Mammary epithelial cell (primary cell): ENCODE data around the gene ELOVL5.

Source experiments
- EZH2 ChIP-seq: IDR thresholded peaks from 2 replicates; pipeline ENCODE4 v1.6.1; 2012; ENCODE audit warnings: low read length, inconsistent platforms, borderline replicate concordance
- TF ChIP-seq, protein P1 (sequence below), 2 donors: IDR thresholded peaks in 1 of 2; conservative IDR thresholded peaks in 1 of 2; 2 replicates each; pipeline ENCODE4 v1.5.1; 2011 to 2012; ENCODE audit warnings: inconsistent platforms in 2 of 2, low read length in 2 of 2, mild to moderate bottlenecking in 2 of 2, control low read depth in 1 of 2, low read depth in 1 of 2; ENCODE audit not compliant: insufficient read depth in 1 of 2; ENCODE audit errors: extremely low read depth in 1 of 2

DNA sequence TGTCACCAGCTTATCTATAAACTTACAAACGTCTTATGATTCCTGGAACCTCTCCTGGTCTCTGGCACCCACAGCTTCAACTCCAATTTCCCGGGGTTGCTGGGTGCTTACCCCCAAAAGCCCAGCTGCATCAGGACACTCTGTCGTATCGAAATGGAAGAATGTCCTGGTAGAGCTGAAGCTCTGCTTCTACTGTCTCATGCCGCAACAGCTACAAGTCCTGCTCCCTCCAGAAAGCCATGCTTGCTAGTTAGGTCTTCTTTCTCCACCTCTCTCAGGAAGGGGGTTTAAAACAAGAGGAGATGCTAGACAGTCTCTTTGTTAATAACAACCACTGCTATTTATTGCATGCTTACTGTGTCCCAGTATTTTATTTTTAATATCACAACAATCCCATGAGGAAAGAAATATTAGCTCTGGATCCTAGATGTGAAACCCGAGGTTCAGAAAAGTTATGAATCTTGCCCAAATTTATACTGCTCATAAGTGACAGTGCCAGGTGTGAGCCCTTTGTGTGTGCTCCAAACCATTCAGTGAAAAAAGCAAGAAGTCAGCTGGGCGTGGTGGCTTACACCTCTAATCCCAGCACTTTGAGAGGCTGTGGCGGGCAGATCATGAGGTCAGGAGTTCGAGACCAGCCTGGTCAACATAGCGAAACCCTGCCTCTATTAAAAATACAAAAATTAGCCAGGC lies 117.8 kb downstream of the ELOVL5 start:
- TF ChIP-seq, protein P1, sequence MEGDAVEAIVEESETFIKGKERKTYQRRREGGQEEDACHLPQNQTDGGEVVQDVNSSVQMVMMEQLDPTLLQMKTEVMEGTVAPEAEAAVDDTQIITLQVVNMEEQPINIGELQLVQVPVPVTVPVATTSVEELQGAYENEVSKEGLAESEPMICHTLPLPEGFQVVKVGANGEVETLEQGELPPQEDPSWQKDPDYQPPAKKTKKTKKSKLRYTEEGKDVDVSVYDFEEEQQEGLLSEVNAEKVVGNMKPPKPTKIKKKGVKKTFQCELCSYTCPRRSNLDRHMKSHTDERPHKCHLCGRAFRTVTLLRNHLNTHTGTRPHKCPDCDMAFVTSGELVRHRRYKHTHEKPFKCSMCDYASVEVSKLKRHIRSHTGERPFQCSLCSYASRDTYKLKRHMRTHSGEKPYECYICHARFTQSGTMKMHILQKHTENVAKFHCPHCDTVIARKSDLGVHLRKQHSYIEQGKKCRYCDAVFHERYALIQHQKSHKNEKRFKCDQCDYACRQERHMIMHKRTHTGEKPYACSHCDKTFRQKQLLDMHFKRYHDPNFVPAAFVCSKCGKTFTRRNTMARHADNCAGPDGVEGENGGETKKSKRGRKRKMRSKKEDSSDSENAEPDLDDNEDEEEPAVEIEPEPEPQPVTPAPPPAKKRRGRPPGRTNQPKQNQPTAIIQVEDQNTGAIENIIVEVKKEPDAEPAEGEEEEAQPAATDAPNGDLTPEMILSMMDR (conservative IDR thresholded peaks at IDR 0.05 in 1 of 2, IDR thresholded peaks at IDR 0.05 in 1 of 2; ENCODE audit: extremely low read depth in 1 of 2, insufficient read depth in 1 of 2, low read depth in 1 of 2, low read length in 2 of 2): no peak
- no peak for TF ChIP-seq EZH2
